NCI-H748 treated with DMSO at 0.1 percent for 48 hours (cell line): ENCODE data around the gene AOPEP.
A peak's percentile ranks its signal among the peaks of the same experiment; 100 is the strongest.
"Not testable (repeated sequence)": the region's sequence is repeated elsewhere in the genome, so short reads cannot be mapped to it uniquely, and the experiment has no call there.

Experiments
- DNase-seq: peaks from one replicate; lab custom pipeline; 2025; lab: John Stamatoyannopoulos, UW

AOPEP gene

GRCh38 chr9:94818178-94818541 lies 91.7 kb downstream of the AOPEP start:
- no peak for DNase-seq

DNA sequence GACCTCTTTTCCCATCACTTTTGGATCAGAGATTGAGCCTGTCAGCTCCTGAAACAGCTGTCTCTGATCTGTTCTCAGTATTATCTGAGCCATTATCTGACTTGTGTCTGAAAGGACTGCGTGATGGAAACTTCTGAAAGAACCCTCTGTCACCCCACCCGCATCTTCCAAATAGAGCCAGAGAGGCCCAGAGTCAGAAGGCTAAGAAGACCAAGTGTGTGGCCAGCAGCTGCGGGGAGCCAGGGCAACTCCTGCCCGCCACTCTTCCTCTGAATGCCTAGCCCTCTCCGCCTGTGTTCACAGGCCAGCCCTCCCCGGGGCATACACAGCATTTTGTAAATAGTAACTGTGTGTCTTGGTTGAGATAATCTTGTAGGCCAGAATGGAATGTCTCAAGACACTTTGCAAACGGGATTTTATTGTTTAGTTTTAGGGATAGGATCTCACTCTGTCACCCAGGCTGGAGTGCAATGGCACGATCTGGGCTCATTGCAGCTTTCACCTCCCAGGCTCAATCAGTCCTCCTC lies 92.7 kb downstream of the AOPEP start:
- no peak for DNase-seq

GRCh38 chr9:94821098-94821887 lies 94.8 kb downstream of the AOPEP start:
- DNase-seq: no peak

- DNase-seq: no peak
Measured at GRCh38 chr9:94822273-94822672, 95.8 kb downstream of the AOPEP start.

DNA sequence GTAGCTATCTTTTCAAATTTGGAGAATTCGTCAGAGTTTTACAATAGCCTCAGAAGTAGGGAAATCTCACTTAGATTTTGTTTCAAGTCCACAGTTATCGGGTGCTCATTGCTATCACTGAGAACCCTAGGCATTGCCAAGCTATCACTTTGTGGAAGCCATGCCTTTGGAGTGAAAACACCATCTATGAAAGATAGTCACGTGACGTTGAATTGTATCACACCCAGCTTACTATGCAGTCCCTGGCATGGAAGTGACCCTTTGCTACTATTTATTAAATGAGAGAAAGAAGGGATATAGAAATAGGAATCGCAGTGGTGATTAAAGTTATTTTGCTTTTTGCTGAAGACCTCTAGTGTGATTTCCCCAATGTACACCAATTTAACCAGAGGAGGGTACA lies 97.2 kb downstream of the AOPEP start:
- DNase-seq: no peak

GRCh38 chr9:94824411-94824810 lies 97.9 kb downstream of the AOPEP start:
- no peak for DNase-seq

DNA sequence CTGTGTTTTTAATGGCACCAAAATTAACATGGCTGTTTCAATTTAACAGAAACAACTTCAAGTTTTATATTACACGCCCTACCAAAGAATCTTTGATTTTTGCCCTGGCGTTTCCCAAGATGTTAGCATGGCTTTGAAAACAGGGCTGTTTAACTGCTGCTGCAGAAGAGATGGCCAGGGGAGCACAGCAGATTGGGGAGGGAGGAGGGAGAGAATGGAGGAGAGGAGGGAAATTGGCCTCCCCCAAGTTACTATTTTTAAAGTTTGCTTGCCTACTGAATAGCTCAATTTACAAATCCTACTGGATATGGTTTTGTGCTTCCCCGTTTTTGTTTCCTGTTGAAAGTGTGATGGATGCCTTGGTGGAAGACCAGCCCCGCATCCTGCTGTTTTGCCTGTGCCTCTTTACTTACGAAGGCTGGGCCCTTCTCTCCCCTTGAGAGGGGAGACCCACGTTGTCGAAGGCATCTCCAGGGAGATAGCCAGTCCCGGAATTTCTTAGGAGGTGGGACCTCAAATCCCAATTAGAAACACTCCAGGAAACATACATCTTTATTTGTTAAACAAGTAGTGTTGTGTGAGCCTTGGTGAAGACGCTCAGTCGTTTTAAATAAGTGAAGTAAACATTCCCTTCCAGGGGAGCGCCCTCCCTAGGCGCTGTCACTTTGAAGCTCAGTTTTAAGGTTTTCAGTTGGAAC lies 98.6 kb downstream of the AOPEP start:
- no peak for DNase-seq

DNA sequence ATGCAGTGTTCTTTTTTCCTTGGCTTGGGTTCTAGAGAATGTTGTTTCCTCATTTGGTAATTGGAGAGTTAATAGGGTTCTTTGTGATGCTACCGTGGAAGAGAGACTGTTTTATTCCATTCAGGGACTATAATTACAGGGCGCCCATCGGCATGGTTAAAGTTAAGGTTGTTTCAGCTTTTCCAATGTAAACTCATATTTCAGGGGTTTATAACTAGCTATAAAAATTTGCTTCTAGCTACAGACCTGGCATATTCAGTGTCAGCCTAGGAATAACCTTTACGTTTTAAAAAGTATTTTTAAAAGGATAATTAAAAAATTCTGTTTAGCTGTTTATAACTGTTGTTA lies 99.1 kb downstream of the AOPEP start:
- no peak for DNase-seq

- no peak for DNase-seq
Measured at GRCh38 chr9:94826044-94826443, 99.5 kb downstream of the AOPEP start.

DNA sequence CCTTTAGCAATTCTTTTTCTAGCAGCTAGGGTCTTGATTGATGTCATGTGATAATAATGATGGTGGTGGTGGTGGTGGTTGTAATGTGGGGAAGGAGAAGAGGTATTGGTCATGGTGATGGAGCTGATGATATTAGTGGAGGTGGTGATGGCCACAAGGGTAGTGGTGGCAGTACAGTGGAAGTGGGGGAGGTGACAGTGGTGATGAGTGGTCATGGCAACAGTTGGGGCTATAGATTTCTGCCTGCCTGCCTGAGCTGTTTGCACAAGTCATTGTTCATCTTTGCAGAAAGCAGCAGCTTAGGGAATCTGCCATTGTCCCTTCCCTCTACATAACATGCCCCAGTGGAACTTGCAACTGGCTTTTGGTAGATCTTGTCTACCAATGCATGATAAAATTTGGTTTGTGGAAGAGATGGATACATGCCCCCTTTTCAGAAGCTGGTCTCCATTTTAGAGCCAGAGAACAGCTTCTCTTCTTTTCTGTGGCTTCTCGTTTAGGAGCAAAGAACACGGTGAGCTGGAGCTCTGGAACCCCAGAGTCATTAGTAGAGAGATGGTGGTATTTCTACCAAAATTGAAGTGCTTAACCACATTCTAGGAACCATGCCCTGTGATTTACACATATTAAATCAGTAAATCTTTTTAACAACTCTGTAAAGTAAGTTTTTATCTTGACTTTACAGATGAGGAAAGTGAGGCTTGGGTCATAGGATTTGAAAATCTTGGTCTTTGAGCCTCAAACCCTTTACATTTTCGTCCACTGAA lies 100.3 kb downstream of the AOPEP start:
- DNase-seq: peak; percentile 28

DNA sequence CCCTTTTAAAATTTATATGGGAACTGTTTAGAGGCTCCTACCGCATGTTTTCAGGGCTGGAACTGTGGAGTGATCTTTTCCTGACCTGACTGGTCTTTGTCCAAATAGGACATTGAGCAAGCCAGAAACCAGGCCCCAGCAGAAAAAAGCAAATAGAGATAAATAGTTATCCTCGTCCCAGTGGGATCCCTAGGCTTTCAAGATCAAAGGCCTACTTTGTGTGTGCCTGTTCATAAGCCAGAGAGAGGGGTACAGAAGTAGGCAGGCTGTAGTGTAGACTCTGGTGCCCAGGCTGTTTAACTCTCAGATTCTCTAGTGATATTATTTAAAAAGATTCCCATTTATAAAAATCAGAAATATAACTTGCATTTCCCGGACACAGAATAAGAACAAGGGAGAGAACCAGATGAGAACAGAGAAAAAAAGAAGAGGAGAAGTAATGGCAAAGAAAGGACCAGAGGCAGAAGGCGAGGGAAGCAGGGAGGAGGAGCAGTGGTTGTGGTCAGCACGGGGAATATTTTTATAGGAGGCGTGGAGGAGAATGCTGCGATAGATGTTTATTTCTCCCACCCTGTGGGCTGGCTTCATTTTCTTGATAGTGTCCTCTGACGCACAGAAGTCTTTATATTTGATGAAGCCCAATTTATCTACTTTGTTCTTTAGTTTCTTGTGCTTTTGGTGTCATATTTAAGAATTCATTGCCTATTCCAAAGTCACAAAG lies 101.2 kb downstream of the AOPEP start:
- no peak for DNase-seq

GRCh38 chr9:94829380-94830070 lies 103.0 kb downstream of the AOPEP start:
- no peak for DNase-seq

GRCh38 chr9:94830071-94830604 lies 103.6 kb downstream of the AOPEP start:
- not testable (repeated sequence) for DNase-seq

- DNase-seq: no peak
Measured at GRCh38 chr9:94833802-94834201, 107.3 kb downstream of the AOPEP start.

GRCh38 chr9:94837404-94837803 lies 110.9 kb downstream of the AOPEP start:
- no peak for DNase-seq

- no peak for DNase-seq
Measured at GRCh38 chr9:94839398-94839797, 112.9 kb downstream of the AOPEP start.

GRCh38 chr9:94840738-94841137 lies 114.2 kb downstream of the AOPEP start:
- DNase-seq: no peak

DNA sequence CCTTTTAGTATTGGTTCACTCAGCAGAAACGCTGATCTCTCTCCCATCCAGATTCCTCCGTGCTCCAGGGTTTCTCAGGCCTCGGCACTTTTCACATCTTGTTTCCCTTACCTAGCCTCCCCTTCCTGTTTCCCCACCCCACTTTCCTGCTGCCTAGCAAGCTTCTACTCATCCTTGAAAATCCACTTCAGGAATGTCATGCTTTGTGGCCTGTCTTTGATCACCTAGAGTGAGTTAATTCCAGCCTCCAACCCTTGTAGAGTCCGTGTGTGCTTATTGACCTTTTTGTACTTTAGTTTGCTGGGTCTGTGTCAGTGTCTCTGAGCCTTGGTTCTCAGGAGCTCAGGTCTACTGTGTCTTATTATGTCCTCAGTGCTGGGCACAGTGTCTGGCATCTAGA lies 116.6 kb downstream of the AOPEP start:
- no peak for DNase-seq

GRCh38 chr9:94846739-94847138 lies 120.2 kb downstream of the AOPEP start:
- DNase-seq: no peak

GRCh38 chr9:94847486-94847885 lies 121.0 kb downstream of the AOPEP start:
- DNase-seq: no peak

DNA sequence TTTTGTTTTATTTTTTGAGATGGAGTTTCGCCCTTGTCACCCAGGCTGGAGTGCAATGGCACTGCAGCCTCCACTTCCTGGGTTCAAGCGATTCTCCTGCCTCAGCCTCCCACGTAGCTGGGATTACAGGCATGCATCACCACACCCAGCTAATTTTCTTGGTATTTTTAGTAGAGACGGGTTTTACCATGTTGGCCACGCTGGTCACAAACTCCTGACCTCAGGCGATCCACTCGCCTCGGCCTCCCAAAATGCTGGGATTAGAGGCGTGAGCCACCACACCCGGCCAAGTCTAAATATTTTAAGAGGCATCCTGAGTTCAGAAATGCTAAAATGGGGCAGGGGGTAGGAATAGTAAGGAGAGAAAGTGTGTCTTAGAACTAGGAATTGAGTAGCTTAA lies 122.3 kb downstream of the AOPEP start:
- not testable (repeated sequence) for DNase-seq
